ENCODE results near the gene SMC2.

DNA sequence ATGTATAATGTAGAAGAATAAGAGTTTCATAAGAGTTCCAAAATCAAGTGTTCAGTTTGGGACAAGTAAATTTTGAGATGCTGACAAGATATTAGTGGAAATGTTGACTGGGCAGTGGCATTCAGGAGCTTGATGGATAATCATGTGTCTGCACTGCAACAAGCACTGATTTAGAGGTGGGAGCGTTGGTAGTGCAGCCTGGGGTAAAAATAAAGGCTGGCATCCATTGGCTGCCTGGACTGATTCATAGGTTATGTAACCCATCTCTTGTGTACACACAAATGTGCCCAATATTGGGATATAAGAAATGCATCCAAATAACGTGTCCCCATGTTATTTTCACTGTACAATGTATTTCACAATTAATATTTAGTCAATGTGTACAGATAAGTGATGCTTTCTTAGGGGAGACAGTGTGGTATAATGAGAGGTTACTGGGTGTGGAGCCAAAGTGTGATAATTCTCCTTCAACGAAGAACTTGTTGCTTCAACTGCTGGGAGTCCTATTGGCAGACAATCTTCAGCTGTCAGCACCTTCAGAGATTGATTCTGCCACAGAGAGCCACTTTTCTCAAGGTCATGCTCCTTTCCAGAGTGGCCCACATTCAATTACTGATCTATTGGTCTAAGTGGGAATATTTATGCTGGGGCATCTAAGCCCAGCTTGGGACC lies 20.9 kb upstream of the SMC2 start:
- no peak for TF ChIP-seq CTCF (IDR thresholded peaks at IDR 0.05; ENCODE audit: low read depth, low read length, poor library complexity, severe bottlenecking)
- TF ChIP-seq EZH2phosphoT487 (IDR thresholded peaks at IDR 0.05; ENCODE audit: borderline replicate concordance, low read length), result no peak
